SK-N-SH treated with all-trans-retinoic acid at 6 μM for 48 hours (cell line): ENCODE measurements around the gene THAP11.

Experiments used
- ARNTL ChIP-seq: fragments of 450-650 bp; formaldehyde crosslinking; IDR thresholded peaks from 2 replicates; pipeline ENCODE4 v1.5.0; 2020; ENCODE audit warnings: low read depth, mild to moderate bottlenecking, moderate library complexity, borderline replicate concordance
- CREB5 ChIP-seq: fragments of 250-450 bp; sonication (Bioruptor Pico); IDR thresholded peaks from 2 replicates; pipeline ENCODE4 v1.5.1; 2020; ENCODE audit warnings: low read depth, mild to moderate bottlenecking, moderate library complexity
- GLIS3 ChIP-seq: fragments of 250-450 bp; sonication (Bioruptor Pico); IDR thresholded peaks from 2 replicates; pipeline ENCODE4 v1.5.0; 2020; ENCODE audit warnings: mild to moderate bottlenecking, moderate library complexity
- PATZ1 ChIP-seq: fragments of 250-450 bp; sonication (Bioruptor Pico); IDR thresholded peaks from 2 replicates; pipeline ENCODE4 v1.8.0; 2020; ENCODE audit warnings: mild to moderate bottlenecking, moderate library complexity, borderline replicate concordance
- POU6F1 ChIP-seq: fragments of 250-450 bp; sonication (Bioruptor Pico); IDR thresholded peaks from 2 replicates; pipeline ENCODE4 v1.8.0; 2021; ENCODE audit warnings: low read depth, mild to moderate bottlenecking, moderate library complexity, borderline replicate concordance
- PPARA ChIP-seq: fragments of 250-450 bp; sonication (Bioruptor Pico); IDR thresholded peaks from 2 replicates; pipeline ENCODE4 v1.5.0; 2020; ENCODE audit warnings: mild to moderate bottlenecking, borderline replicate concordance
- TOX ChIP-seq: fragments of 250-450 bp; sonication (Bioruptor Pico); IDR thresholded peaks from 2 replicates; pipeline ENCODE4 v1.8.0; 2021; ENCODE audit warnings: mild to moderate bottlenecking, moderate library complexity, borderline replicate concordance
- ZC3H10 ChIP-seq: fragments of 250-450 bp; sonication (Bioruptor Pico); IDR thresholded peaks from 2 replicates; pipeline ENCODE4 v1.5.1; 2021; ENCODE audit warnings: mild to moderate bottlenecking, moderate library complexity
- ZFP30 ChIP-seq: fragments of 450-650 bp; formaldehyde crosslinking; IDR thresholded peaks from 2 replicates; pipeline ENCODE4 v1.5.0; 2022; ENCODE audit warnings: mild to moderate bottlenecking, moderate library complexity

- TF ChIP-seq ZC3H10 (CRISPR knock-in tag) (no peak), PATZ1 (CRISPR knock-in tag) (no peak), GLIS3 (CRISPR knock-in tag) (no peak), ZFP30 (CRISPR knock-in tag) (no peak), TOX (CRISPR knock-in tag) (no peak), CREB5 (CRISPR knock-in tag) (no peak), POU6F1 (no peak), ARNTL (CRISPR knock-in tag) (no peak), PPARA (no peak)
Observed at GRCh38 chr16:67862623-67863583, 20.8 kb downstream of the THAP11 start.
